ENCODE data around the gene CLDN9. TPM values are rescaled to one million over a fixed set of nuclear protein-coding genes. Genes with fewer than 3 reads are reported as not detected.

Gene CLDN9
- polyA plus RNA-seq, 2 of the 4 experiments (the other 2 are of a cell fraction), result 0.03 to 0.06 TPM

DNA sequence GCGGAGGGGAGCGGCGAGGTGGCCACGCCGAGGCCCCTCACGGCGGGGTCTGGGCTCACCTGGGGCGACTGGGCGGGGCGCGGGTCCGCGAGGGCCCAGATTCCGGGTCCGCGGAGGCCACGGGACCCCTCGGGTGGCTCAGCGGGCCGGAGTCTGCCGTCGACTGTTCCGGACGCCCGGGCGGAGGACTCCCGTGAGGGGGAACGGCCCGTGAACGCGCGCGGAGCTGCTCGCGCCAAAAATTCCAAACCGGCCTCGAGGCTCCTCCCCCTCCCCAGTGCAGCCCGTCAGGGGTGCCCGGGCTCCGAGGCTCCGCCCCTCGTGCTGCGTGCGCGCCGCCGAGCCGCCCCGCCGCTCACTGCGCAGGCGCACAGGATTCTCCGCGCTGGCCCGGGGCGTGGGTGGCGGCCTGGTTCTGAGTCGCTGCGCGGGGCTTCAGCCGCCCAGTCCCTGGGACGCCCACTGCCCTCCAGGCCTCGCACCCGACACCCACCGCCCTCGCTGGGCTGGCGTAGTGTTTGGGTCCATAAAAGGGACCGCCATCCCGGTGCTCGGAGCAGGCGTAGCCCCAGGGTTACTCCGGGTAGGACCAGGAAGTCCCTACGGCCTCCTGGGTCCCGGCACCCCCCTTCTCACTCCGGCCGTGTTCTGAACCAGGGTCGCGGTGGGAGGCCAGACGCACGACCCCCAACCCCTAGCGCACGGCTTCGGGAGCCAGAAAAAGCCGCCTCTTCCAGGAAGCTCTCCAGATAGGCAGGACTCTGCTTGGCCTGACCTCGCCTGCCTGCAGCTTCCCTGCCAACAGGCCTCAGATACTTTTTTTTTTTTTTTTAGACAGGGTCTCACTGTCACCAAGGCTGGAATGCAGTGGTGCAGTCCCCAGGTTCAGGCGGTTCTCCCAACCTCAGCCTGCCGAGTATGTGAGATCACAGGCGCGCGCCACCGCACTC is 32.2 kb upstream of the CLDN9 start, which contains the start of gene PKMYT1 (continued):
- TF ChIP-seq, protein P1, sequence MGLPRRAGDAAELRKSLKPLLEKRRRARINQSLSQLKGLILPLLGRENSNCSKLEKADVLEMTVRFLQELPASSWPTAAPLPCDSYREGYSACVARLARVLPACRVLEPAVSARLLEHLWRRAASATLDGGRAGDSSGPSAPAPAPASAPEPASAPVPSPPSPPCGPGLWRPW (IDR thresholded peaks at IDR 0.05), result no peak
- no peak for TF ChIP-seq NFE2L2 (conservative IDR thresholded peaks at IDR 0.05; ENCODE audit: low read length)
- TF ChIP-seq CBX2 (IDR thresholded peaks at IDR 0.05; ENCODE audit: borderline replicate concordance, low read depth), result no peak
- no peak for TF ChIP-seq CHD2 (IDR thresholded peaks at IDR 0.05; ENCODE audit: low read length, partially characterized antibody)
- TF ChIP-seq, protein P2, sequence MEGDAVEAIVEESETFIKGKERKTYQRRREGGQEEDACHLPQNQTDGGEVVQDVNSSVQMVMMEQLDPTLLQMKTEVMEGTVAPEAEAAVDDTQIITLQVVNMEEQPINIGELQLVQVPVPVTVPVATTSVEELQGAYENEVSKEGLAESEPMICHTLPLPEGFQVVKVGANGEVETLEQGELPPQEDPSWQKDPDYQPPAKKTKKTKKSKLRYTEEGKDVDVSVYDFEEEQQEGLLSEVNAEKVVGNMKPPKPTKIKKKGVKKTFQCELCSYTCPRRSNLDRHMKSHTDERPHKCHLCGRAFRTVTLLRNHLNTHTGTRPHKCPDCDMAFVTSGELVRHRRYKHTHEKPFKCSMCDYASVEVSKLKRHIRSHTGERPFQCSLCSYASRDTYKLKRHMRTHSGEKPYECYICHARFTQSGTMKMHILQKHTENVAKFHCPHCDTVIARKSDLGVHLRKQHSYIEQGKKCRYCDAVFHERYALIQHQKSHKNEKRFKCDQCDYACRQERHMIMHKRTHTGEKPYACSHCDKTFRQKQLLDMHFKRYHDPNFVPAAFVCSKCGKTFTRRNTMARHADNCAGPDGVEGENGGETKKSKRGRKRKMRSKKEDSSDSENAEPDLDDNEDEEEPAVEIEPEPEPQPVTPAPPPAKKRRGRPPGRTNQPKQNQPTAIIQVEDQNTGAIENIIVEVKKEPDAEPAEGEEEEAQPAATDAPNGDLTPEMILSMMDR (IDR thresholded peaks at IDR 0.05), result no peak
- TF ChIP-seq PHF8 (IDR thresholded peaks at IDR 0.05; ENCODE audit: borderline replicate concordance, low read depth), result peak; percentile 80
- TF ChIP-seq RFX5 (IDR thresholded peaks at IDR 0.05), result peak; percentile 28; the same call in 1 of the 2 replicates
- no peak for TF ChIP-seq EHMT2 (IDR thresholded peaks at IDR 0.05; ENCODE audit: low read depth)
- no peak for TF ChIP-seq KDM5A (IDR thresholded peaks at IDR 0.05)
- no peak for TF ChIP-seq SREBF2 (IDR thresholded peaks at IDR 0.05)
- TF ChIP-seq, protein P3, sequence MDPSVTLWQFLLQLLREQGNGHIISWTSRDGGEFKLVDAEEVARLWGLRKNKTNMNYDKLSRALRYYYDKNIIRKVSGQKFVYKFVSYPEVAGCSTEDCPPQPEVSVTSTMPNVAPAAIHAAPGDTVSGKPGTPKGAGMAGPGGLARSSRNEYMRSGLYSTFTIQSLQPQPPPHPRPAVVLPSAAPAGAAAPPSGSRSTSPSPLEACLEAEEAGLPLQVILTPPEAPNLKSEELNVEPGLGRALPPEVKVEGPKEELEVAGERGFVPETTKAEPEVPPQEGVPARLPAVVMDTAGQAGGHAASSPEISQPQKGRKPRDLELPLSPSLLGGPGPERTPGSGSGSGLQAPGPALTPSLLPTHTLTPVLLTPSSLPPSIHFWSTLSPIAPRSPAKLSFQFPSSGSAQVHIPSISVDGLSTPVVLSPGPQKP (IDR thresholded peaks at IDR 0.05; ENCODE audit: low read depth, low read length), result no peak
- TF ChIP-seq JUN (IDR thresholded peaks at IDR 0.05), result peak; percentile 83 to 87
- TF ChIP-seq FOSL2 (IDR thresholded peaks at IDR 0.05), result no peak
- TF ChIP-seq FOSL2 (CRISPR knock-in tag; IDR thresholded peaks at IDR 0.05), result no peak
- no peak for TF ChIP-seq ZNF302 (CRISPR knock-in tag; IDR thresholded peaks at IDR 0.05)
- no peak for TF ChIP-seq RCOR1 (IDR thresholded peaks at IDR 0.05; ENCODE audit: low read depth, low read length)
- TF ChIP-seq, protein P4, sequence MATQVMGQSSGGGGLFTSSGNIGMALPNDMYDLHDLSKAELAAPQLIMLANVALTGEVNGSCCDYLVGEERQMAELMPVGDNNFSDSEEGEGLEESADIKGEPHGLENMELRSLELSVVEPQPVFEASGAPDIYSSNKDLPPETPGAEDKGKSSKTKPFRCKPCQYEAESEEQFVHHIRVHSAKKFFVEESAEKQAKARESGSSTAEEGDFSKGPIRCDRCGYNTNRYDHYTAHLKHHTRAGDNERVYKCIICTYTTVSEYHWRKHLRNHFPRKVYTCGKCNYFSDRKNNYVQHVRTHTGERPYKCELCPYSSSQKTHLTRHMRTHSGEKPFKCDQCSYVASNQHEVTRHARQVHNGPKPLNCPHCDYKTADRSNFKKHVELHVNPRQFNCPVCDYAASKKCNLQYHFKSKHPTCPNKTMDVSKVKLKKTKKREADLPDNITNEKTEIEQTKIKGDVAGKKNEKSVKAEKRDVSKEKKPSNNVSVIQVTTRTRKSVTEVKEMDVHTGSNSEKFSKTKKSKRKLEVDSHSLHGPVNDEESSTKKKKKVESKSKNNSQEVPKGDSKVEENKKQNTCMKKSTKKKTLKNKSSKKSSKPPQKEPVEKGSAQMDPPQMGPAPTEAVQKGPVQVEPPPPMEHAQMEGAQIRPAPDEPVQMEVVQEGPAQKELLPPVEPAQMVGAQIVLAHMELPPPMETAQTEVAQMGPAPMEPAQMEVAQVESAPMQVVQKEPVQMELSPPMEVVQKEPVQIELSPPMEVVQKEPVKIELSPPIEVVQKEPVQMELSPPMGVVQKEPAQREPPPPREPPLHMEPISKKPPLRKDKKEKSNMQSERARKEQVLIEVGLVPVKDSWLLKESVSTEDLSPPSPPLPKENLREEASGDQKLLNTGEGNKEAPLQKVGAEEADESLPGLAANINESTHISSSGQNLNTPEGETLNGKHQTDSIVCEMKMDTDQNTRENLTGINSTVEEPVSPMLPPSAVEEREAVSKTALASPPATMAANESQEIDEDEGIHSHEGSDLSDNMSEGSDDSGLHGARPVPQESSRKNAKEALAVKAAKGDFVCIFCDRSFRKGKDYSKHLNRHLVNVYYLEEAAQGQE (IDR thresholded peaks at IDR 0.05), result no peak
- no peak for TF ChIP-seq BHLHE40 (IDR thresholded peaks at IDR 0.05; ENCODE audit: low read depth, low read length)
- TF ChIP-seq ESRRA (IDR thresholded peaks at IDR 0.05; ENCODE audit: borderline replicate concordance, low read length), result no peak
- no peak for TF ChIP-seq HOXA7 (CRISPR knock-in tag; IDR thresholded peaks at IDR 0.05)
- TF ChIP-seq NPAS2 (CRISPR knock-in tag; IDR thresholded peaks at IDR 0.05; ENCODE audit: borderline replicate concordance), result no peak
- TF ChIP-seq MYC (IDR thresholded peaks at IDR 0.05; ENCODE audit: borderline replicate concordance, low read length), result 0 out of 2 replicates have a peak, but pooled peaks have one; percentile 54
- no peak for TF ChIP-seq POLR2AphosphoS2 (conservative IDR thresholded peaks at IDR 0.05; ENCODE audit: low read length)
- TF ChIP-seq, protein P5, sequence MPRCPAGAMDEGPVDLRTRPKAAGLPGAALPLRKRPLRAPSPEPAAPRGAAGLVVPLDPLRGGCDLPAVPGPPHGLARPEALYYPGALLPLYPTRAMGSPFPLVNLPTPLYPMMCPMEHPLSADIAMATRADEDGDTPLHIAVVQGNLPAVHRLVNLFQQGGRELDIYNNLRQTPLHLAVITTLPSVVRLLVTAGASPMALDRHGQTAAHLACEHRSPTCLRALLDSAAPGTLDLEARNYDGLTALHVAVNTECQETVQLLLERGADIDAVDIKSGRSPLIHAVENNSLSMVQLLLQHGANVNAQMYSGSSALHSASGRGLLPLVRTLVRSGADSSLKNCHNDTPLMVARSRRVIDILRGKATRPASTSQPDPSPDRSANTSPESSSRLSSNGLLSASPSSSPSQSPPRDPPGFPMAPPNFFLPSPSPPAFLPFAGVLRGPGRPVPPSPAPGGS (IDR thresholded peaks at IDR 0.05), result peak; percentile 89; the same call in 2 of the 3 replicates
- TF ChIP-seq, protein P6, sequence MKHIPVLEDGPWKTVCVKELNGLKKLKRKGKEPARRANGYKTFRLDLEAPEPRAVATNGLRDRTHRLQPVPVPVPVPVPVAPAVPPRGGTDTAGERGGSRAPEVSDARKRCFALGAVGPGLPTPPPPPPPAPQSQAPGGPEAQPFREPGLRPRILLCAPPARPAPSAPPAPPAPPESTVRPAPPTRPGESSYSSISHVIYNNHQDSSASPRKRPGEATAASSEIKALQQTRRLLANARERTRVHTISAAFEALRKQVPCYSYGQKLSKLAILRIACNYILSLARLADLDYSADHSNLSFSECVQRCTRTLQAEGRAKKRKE (CRISPR knock-in tag; IDR thresholded peaks at IDR 0.05; ENCODE audit: low read depth), result 0 out of 2 replicates have a peak, but pooled peaks have one; percentile 7
- TF ChIP-seq RARB (CRISPR knock-in tag; IDR thresholded peaks at IDR 0.05), result no peak
- peak; percentile 18; the same call in 1 of the 2 replicates for TF ChIP-seq GATA3 (IDR thresholded peaks at IDR 0.05; ENCODE audit: borderline replicate concordance)
- no peak for TF ChIP-seq HOXB13 (CRISPR knock-in tag; IDR thresholded peaks at IDR 0.05; ENCODE audit: low read depth)
- no peak for TF ChIP-seq EP300 (IDR thresholded peaks at IDR 0.05)
- TF ChIP-seq JUNB (IDR thresholded peaks at IDR 0.05), result no peak
- TF ChIP-seq EHF (CRISPR knock-in tag; IDR thresholded peaks at IDR 0.05), result no peak
- no peak for TF ChIP-seq CHD4 (IDR thresholded peaks at IDR 0.05; ENCODE audit: borderline replicate concordance)
- TF ChIP-seq MAFK (IDR thresholded peaks at IDR 0.05; ENCODE audit: partially characterized antibody), result no peak
- no peak for TF ChIP-seq TFCP2L1 (CRISPR knock-in tag; IDR thresholded peaks at IDR 0.05)

Data from A549 (cell line).